ENCODE measurements around the gene SNTG2.

DNA sequence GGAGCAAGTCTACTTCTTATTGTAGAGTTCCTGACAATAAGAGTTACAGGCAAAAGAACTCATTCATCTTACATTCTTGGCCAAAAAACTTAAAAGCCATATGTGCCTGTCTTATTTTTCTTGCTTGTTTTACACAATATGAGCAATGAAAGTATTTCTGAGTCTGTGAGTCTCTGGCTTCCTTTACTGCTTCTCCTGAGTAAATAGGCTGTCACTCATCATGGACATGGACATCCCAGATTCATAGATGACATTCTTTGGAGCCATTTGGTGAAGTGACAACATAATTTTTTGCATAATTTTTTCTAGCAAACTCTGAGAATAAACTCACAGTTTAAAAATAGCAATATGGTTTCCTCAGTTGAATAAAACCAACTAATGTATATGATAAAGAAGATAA is 179.3 kb downstream of the SNTG2 start:
- no peak for TF ChIP-seq CTCF (conservative IDR thresholded peaks at IDR 0.05; ENCODE audit: low read length)
- TF ChIP-seq EZH2phosphoT487 (IDR thresholded peaks at IDR 0.05; ENCODE audit: borderline replicate concordance, low read depth, low read length), result no peak
